HG03469 (cell line): ENCODE measurements around the gene ANK3.
"Not testable (repeated sequence)": the region's sequence is repeated elsewhere in the genome, so short reads cannot be mapped to it uniquely, and the experiment has no call there.

Experiments used
- ATAC-seq: cut with Tn5 transposase; IDR thresholded peaks from one replicate; pipeline ENCODE4 v1.9.1; 2021; ENCODE audit warnings: mild to moderate bottlenecking, moderate library complexity, moderate number of reproducible peaks; ENCODE audit not compliant: unreplicated experiment

Gene ANK3

GRCh38 chr10:60043561-60044241 is 346.0 kb downstream of the ANK3 start:
- no peak for ATAC-seq

- no peak for ATAC-seq
These were observed 346.8 kb downstream of the ANK3 start for GRCh38 chr10:60042914-60043313.

GRCh38 chr10:60042262-60042661 is 347.4 kb downstream of the ANK3 start:
- no peak for ATAC-seq

- ATAC-seq = no peak
These were observed 348.1 kb downstream of the ANK3 start for GRCh38 chr10:60041489-60042133.

GRCh38 chr10:60040014-60040662 is 349.5 kb downstream of the ANK3 start:
- no peak for ATAC-seq

GRCh38 chr10:60035984-60036383 is 353.7 kb downstream of the ANK3 start:
- no peak for ATAC-seq

GRCh38 chr10:60035375-60035774 is 354.3 kb downstream of the ANK3 start:
- not testable (repeated sequence) for ATAC-seq

- peak; percentile 39 for ATAC-seq
These were observed 357.0 kb downstream of the ANK3 start for GRCh38 chr10:60032723-60033122.

GRCh38 chr10:60031664-60032063 is 358.0 kb downstream of the ANK3 start:
- no peak for ATAC-seq

GRCh38 chr10:60031183-60031582 is 358.5 kb downstream of the ANK3 start:
- no peak for ATAC-seq

- ATAC-seq = no peak
These were observed 360.2 kb downstream of the ANK3 start for GRCh38 chr10:60029475-60029874.

GRCh38 chr10:60028081-60028480 is 361.6 kb downstream of the ANK3 start:
- ATAC-seq = no peak

- ATAC-seq = no peak
These were observed 364.4 kb downstream of the ANK3 start for GRCh38 chr10:60025279-60025678.

- no peak for ATAC-seq
These were observed 365.2 kb downstream of the ANK3 start for GRCh38 chr10:60024506-60024905.

GRCh38 chr10:60023155-60023877 is 366.4 kb downstream of the ANK3 start:
- no peak for ATAC-seq

GRCh38 chr10:60021361-60021760 is 368.3 kb downstream of the ANK3 start:
- ATAC-seq = no peak

- ATAC-seq = no peak
These were observed 372.9 kb downstream of the ANK3 start for GRCh38 chr10:60016794-60017193.

GRCh38 chr10:60009710-60010383 is 379.8 kb downstream of the ANK3 start:
- ATAC-seq = no peak

- no peak for ATAC-seq
These were observed 380.4 kb downstream of the ANK3 start for GRCh38 chr10:60009276-60009675.

- ATAC-seq = no peak
These were observed 380.9 kb downstream of the ANK3 start for GRCh38 chr10:60008816-60009215.

- no peak for ATAC-seq
These were observed 383.6 kb downstream of the ANK3 start for GRCh38 chr10:60006062-60006461.
